Measurements from ENCODE around the gene DCAKD. TPM values are rescaled to one million over a fixed set of nuclear protein-coding genes. Genes with fewer than 3 reads are reported as not detected.

Gene DCAKD
- total RNA-seq (2014; rRNA removed; shearing (Covaris generic)): 51.8 and 74.1 TPM in 2 replicates

GRCh38 chr17:45051060-45051719, at the start of gene DCAKD:
Gene DCAKD (minus strand): TSS chr17:45051632. CDS start chr17:45034885, 16,747 bp downstream.
- Histone ChIP-seq H3K27me3 (replicated peaks) (no peaks in the 10 kb centered on the region), H3K4me3 (peak within 1 kb of the TSS; percentile 51), H3K36me3 (peaks cover 13% of the 10 kb centered on the region), H3K4me1 (replicated peaks) (peaks cover 25% of the 10 kb centered on the region), H3K9me3 (replicated peaks) (no peaks in the 10 kb centered on the region), H3K27ac (peak within 1 kb of the TSS; percentile 80)
- peak; percentile 97 to 98 for DNase-seq (ENCODE audit: low read depth in 1 of 2, low spot score in 2 of 2)

DNA sequence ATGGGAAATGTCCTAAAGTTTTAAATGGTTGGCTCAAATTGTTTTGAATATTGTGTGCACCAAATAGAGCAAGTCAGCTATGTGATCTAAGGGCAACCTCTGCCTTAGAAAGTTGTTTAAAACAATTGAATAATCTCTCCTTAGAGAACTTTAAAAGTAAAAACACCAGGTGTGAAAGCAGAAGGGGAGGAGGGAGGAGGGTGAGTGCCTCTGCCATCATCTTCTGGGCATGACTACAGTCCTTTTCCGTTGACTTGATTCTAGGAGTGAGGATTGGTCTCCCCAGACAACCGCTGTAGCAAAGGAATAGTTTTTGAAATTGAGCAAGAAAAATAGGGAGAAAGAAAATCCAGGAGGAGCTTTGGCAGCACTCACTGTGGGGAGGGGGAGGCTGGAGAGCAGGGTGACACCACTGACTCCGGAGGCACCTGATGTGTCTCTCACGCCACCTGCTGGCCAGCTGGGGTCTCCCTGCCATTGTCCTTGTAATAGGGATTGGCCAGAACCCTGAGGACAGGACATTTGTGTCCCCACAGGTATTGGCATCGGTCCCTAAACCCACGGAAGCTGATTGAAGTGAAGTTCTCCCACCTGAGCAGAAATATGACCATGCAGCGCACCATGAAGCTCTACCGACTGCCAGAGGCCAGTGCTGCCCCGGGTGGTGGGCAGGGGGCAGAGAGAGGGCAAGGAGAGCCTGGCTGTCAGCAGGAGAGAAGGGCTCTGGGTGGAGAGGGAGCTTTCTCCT, 47.6 kb upstream of the DCAKD start:
- H3K4me1 ChIP-seq (replicated peaks): peaks cover 2% of the 10 kb centered on the region
- no peak overlapping the region for H3K4me3 ChIP-seq
- H3K27me3 ChIP-seq (replicated peaks): no peaks in the 10 kb centered on the region
- H3K9me3 ChIP-seq (replicated peaks): no peaks in the 10 kb centered on the region
- peak; percentile 68 to 92 for DNase-seq (ENCODE audit: low read depth in 1 of 2, low spot score in 2 of 2)
- H3K36me3 ChIP-seq: peaks cover 98% of the 10 kb centered on the region
- H3K27ac ChIP-seq: no peak overlapping the region

DNA sequence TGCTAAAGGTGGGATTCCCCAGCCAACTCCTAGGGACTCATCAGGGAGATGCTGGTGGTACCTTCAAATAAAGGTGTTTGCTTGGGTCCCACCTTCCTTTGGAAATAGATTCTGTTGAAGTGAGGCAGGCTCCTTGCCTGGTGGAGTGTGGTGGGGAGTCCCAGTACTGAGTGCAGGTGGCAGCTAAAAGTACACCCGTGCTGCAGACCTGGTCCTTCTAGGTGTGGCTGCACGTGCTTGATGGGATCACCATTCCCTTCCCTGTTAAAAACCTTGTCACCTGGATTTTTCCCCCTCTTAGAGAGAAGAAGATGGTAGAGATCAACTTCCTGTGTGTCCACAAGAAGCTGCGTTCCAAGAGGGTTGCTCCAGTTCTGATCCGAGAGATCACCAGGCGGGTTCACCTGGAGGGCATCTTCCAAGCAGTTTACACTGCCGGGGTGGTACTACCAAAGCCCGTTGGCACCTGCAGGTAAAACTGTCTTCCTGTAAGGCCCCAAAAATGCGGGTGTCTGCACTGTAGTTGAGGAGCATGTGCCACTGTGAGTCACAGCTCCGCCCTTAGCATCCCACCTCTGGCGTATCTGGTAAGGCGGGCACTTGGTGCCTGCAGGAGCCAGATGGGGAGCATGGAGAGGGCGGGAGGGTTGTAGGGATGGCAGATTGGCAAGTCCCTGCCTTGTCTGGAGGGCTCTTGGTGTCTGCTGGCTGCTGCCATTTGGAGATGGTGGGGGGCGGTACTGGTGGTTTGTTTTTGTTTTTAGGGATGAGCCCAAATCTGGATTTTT, 46.8 kb upstream of the DCAKD start:
- Histone ChIP-seq H3K27ac (no peak overlapping the region), H3K36me3 (peaks cover 98% of the 10 kb centered on the region), H3K9me3 (replicated peaks) (no peaks in the 10 kb centered on the region), H3K4me3 (no peak overlapping the region), H3K27me3 (replicated peaks) (no peaks in the 10 kb centered on the region), H3K4me1 (replicated peaks) (peaks cover 10% of the 10 kb centered on the region)
- DNase-seq (ENCODE audit: low read depth in 1 of 2, low spot score in 2 of 2): no peak

GRCh38 chr17:45096926-45097325, 45.5 kb upstream of the DCAKD start:
- Histone ChIP-seq H3K27ac (no peak overlapping the region), H3K27me3 (replicated peaks) (no peaks in the 10 kb centered on the region), H3K9me3 (replicated peaks) (no peaks in the 10 kb centered on the region), H3K4me1 (replicated peaks) (peaks cover 21% of the 10 kb centered on the region), H3K4me3 (no peak overlapping the region), H3K36me3 (peaks cover 88% of the 10 kb centered on the region)
- no peak for DNase-seq (ENCODE audit: low read depth in 1 of 2, low spot score in 2 of 2)

- peak in 1 of 2 experiments; percentile 39 for DNase-seq (ENCODE audit: low read depth in 1 of 2, low spot score in 2 of 2)
- Histone ChIP-seq H3K4me1 (replicated peaks) (peaks cover 29% of the 10 kb centered on the region), H3K36me3 (peaks cover 88% of the 10 kb centered on the region), H3K4me3 (no peak overlapping the region), H3K27me3 (replicated peaks) (no peaks in the 10 kb centered on the region), H3K27ac (no peak overlapping the region), H3K9me3 (replicated peaks) (no peaks in the 10 kb centered on the region)
Observed at GRCh38 chr17:45096141-45096540, 44.7 kb upstream of the DCAKD start.

GRCh38 chr17:45093444-45094110, 42.1 kb upstream of the DCAKD start:
- DNase-seq (ENCODE audit: low read depth in 1 of 2, low spot score in 2 of 2): no peak
- Histone ChIP-seq H3K36me3 (peaks cover 90% of the 10 kb centered on the region), H3K9me3 (replicated peaks) (no peaks in the 10 kb centered on the region), H3K27ac (peak overlapping the region; percentile 54), H3K4me1 (replicated peaks) (peaks cover 30% of the 10 kb centered on the region), H3K27me3 (replicated peaks) (no peaks in the 10 kb centered on the region), H3K4me3 (no peak overlapping the region)

DNA sequence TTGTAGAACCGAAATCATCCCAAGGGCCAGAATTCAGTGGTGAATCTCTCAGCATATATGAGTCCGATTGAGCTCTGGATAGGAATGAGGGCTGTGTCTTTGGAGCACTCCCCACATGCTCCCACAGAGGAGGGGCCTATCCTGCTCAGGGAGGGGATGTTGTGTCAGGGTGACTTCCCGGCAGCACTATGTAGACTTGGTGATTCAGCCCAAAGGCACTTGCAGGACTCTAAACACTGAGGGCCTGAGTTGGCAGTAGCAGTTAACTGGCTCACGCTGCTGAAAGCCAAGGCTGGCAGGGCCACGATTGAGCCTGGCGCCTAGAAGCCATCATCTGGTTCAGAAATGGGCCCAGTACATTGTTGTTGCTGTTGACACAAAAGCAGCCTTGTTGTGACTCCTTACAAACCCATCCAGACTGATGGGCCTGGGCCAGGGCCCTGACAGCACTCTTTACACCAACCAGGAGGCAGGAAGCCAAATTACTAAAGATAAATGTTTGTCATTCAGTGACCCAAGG, 41.5 kb upstream of the DCAKD start:
- Histone ChIP-seq H3K4me1 (replicated peaks) (peaks cover 30% of the 10 kb centered on the region), H3K27ac (peak overlapping the region; percentile 54), H3K4me3 (no peak overlapping the region), H3K36me3 (peaks cover 90% of the 10 kb centered on the region), H3K27me3 (replicated peaks) (no peaks in the 10 kb centered on the region), H3K9me3 (replicated peaks) (no peaks in the 10 kb centered on the region)
- DNase-seq (ENCODE audit: low read depth in 1 of 2, low spot score in 2 of 2): peak; percentile 95 to 99

DNA sequence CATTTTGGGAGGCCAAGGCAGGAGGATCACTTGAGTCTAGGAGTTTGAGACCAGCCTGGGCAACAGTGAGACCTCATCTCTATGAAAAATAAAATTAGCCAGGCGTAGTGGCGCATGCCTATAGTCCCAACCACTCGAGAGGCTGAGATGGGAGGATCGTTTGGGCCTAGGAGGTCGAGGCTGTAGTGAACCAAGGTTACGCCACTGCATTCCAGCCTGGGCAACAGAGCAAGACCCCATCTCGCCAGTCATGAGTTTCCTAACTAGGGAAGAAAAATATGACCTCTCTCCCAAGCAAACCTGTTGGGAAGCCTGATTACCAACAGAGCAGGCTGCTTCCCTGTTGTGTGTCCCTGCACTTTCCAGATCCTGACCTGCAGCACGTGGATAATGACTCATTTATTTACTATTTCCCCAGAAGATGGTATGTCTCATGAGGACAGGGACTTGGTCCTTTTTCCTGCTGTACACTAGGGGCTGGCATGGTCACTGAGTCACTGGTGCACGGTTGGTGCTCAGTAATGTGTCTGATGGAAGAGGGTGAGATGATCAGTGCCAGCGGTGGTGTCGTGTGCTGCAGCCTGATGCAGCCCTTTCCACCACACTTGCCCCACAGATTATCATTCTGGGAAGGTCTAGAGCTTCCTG, 40.5 kb upstream of the DCAKD start:
- Histone ChIP-seq H3K4me1 (replicated peaks) (peaks cover 30% of the 10 kb centered on the region), H3K9me3 (replicated peaks) (no peaks in the 10 kb centered on the region), H3K27me3 (replicated peaks) (no peaks in the 10 kb centered on the region), H3K4me3 (no peak overlapping the region), H3K27ac (0 out of 2 replicates have a peak overlapping the region, but pooled peaks have one; percentile 2), H3K36me3 (peaks cover 90% of the 10 kb centered on the region)
- DNase-seq (ENCODE audit: low read depth in 1 of 2, low spot score in 2 of 2): peak in 1 of 2 experiments; percentile 36

DNA sequence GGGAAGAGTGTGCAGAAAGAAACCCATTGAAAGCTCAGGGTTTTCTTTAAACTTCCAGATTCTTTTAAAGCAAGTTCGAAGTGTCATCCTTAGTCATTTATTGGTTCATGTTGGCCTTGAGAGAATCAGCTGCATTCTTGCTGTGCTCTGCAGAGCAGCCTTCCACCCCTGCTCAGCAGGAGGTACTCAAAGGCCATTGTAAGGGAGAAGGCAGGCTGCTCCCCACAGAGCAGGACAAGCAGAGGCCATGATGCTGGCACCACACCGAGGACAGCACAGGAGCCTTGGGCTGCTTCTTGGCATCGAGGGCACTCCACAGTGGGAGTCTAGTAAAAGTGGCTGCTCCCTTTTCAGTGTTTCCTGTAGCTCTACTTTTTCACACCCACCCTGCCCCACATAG, 39.3 kb upstream of the DCAKD start:
- Histone ChIP-seq H3K9me3 (replicated peaks) (no peaks in the 10 kb centered on the region), H3K4me1 (replicated peaks) (peaks cover 30% of the 10 kb centered on the region), H3K27ac (no peak overlapping the region), H3K4me3 (no peak overlapping the region), H3K27me3 (replicated peaks) (no peaks in the 10 kb centered on the region), H3K36me3 (peaks cover 90% of the 10 kb centered on the region)
- no peak for DNase-seq (ENCODE audit: low read depth in 1 of 2, low spot score in 2 of 2)

DNA sequence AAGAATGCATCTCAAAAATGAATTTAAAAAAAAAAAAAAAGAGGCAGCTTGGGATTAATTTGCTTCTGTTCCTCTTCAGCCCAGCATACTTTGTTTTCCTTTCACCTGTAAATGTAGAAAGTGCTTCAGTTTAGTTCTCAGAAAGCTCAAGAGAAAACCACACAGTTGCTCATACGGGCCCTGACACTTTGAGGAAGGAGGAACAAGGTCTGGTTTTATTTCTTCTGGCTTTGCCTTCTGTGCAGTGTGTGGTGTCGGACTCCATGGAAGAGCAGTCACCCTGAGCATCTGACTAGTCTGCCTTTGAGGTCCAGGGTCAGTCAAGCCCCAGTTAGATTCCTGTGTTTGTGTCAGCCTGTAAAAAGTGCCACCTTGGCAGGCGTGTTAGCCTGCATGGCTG, 37.3 kb upstream of the DCAKD start:
- Histone ChIP-seq H3K9me3 (replicated peaks) (no peaks in the 10 kb centered on the region), H3K36me3 (peaks cover 90% of the 10 kb centered on the region), H3K27me3 (replicated peaks) (no peaks in the 10 kb centered on the region), H3K4me1 (replicated peaks) (peaks cover 25% of the 10 kb centered on the region), H3K27ac (no peak overlapping the region), H3K4me3 (no peak overlapping the region)
- DNase-seq (ENCODE audit: low read depth in 1 of 2, low spot score in 2 of 2): no peak

- Histone ChIP-seq H3K27ac (no peak overlapping the region), H3K4me1 (replicated peaks) (peaks cover 17% of the 10 kb centered on the region), H3K36me3 (peaks cover 93% of the 10 kb centered on the region), H3K27me3 (replicated peaks) (no peaks in the 10 kb centered on the region), H3K4me3 (no peak overlapping the region), H3K9me3 (replicated peaks) (no peaks in the 10 kb centered on the region)
- no peak for DNase-seq (ENCODE audit: low read depth in 1 of 2, low spot score in 2 of 2)
Observed at GRCh38 chr17:45087978-45088377, 36.5 kb upstream of the DCAKD start.

DNA sequence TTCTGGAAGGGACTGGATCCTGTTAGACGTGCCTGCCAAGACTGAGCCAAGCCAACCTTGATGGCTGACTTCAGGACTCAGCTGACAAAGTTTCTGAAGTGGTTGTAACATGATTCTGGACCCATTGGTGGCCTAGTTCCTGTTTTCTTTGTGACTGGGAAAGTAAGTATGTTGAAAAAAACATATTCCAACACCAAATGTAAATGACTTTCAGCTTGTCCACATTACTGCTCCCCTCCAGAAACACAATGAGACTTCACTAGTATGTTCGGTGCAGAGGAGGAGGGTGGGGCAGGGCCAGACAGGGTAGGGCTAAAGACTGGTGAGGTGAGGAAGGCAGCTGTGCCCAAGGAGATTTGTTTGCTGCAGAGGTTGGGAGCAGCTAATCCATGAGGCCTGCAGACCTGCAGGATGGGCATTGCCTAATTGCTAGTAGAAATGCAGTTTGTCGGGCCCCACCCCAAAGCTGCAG, 36.1 kb upstream of the DCAKD start:
- no peak overlapping the region for H3K4me3 ChIP-seq
- no peak for DNase-seq (ENCODE audit: low read depth in 1 of 2, low spot score in 2 of 2)
- peaks cover 97% of the 10 kb centered on the region for H3K36me3 ChIP-seq
- H3K27me3 ChIP-seq (replicated peaks): no peaks in the 10 kb centered on the region
- no peaks in the 10 kb centered on the region for H3K9me3 ChIP-seq (replicated peaks)
- no peak overlapping the region for H3K27ac ChIP-seq
- H3K4me1 ChIP-seq (replicated peaks): peaks cover 15% of the 10 kb centered on the region
